22Rv1 (cell line): ENCODE results near the gene PRKCE.

Experiments
- ZFX ChIP-seq: fragments of 450-650 bp; IDR thresholded peaks from 2 replicates; pipeline ENCODE4 v1.6.1; 2017; ENCODE audit warnings: antibody characterized with exemption, borderline replicate concordance
- TF ChIP-seq, protein P1 (sequence below): fragments of 450-650 bp; IDR thresholded peaks from 2 replicates; pipeline ENCODE4 v1.5.1; 2017; ENCODE audit warnings: mild to moderate bottlenecking

DNA sequence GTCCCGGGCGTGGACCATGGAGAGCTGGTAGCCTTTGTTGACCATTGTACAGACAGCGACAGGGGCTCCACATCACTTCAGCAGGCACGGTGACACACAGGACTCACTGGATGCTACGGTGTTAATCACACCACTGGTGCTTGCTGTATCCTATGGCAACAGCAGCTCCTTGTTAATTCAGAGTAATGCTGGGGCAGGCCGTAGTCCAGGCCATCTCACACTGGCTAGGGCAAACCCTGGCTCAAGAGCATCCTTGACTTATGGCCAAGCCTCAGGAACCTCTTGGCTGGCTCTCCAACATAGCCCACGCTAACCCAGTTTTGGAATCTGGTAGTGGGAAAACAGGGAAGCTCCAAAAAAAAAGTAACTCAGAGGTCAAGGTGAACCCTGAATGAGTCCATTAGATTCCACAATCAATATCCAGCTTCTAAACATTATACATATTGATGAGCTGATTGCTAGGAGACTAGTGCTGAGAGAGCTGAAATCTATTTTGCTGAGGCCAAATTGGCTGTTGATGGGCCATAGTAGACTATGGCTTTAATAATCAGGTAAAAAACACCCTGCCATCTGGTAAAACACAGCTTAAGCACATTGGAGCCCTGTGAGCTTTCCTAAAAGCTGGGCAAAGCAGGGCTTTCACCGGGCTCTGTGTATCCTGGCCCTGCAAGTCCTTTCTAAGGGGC, 253.6 kb downstream of the PRKCE start:
- TF ChIP-seq, protein P1, sequence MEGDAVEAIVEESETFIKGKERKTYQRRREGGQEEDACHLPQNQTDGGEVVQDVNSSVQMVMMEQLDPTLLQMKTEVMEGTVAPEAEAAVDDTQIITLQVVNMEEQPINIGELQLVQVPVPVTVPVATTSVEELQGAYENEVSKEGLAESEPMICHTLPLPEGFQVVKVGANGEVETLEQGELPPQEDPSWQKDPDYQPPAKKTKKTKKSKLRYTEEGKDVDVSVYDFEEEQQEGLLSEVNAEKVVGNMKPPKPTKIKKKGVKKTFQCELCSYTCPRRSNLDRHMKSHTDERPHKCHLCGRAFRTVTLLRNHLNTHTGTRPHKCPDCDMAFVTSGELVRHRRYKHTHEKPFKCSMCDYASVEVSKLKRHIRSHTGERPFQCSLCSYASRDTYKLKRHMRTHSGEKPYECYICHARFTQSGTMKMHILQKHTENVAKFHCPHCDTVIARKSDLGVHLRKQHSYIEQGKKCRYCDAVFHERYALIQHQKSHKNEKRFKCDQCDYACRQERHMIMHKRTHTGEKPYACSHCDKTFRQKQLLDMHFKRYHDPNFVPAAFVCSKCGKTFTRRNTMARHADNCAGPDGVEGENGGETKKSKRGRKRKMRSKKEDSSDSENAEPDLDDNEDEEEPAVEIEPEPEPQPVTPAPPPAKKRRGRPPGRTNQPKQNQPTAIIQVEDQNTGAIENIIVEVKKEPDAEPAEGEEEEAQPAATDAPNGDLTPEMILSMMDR = no peak
- TF ChIP-seq ZFX = no peak
